ENCODE results near the gene SUPT6H. TPM values are rescaled to one million over a fixed set of nuclear protein-coding genes. Genes with fewer than 3 reads are reported as not detected.

Gene SUPT6H
- total RNA-seq, 1 experiment from 2014 or later: 61.3 TPM

- TF ChIP-seq GTF2I (CRISPR knock-in tag; conservative IDR thresholded peaks at IDR 0.05) (no peak), OVOL2 (CRISPR knock-in tag; IDR thresholded peaks at IDR 0.05; ENCODE audit: borderline replicate concordance) (no peak; the same call in 1 of the 2 replicates), MXD4 (CRISPR knock-in tag; IDR thresholded peaks at IDR 0.05; ENCODE audit: borderline replicate concordance) (no peak), AFF4 (CRISPR knock-in tag; IDR thresholded peaks at IDR 0.05; ENCODE audit: borderline replicate concordance) (peak; percentile 75), EMX1 (CRISPR knock-in tag; IDR thresholded peaks at IDR 0.05) (peak; percentile 23; the same call in 1 of the 2 replicates), RORB (CRISPR knock-in tag; IDR thresholded peaks at IDR 0.05) (no peak), ZNF232 (CRISPR knock-in tag; IDR thresholded peaks at IDR 0.05) (peak; percentile 72), ZNF671 (CRISPR knock-in tag; IDR thresholded peaks at IDR 0.05) (peak; percentile 94), SMAD3 (CRISPR knock-in tag; IDR thresholded peaks at IDR 0.05; ENCODE audit: borderline replicate concordance) (peak; percentile 79; the same call in 1 of the 2 replicates), FOXK1 (CRISPR knock-in tag; IDR thresholded peaks at IDR 0.05) (peak; percentile 74), TEAD1 (CRISPR knock-in tag; IDR thresholded peaks at IDR 0.05) (peak; percentile 62), NFYB (CRISPR knock-in tag; conservative IDR thresholded peaks at IDR 0.05; ENCODE audit: low read depth) (no peak; the same call in 1 of the 2 replicates), SMAD4 (CRISPR knock-in tag; IDR thresholded peaks at IDR 0.05) (peak; percentile 25; the same call in 1 of the 2 replicates), RELA (CRISPR knock-in tag; IDR thresholded peaks at IDR 0.05; ENCODE audit: borderline replicate concordance) (0 out of 2 replicates have a peak, but pooled peaks have one; percentile 65), PRRX2 (CRISPR knock-in tag; IDR thresholded peaks at IDR 0.05) (peak; percentile 94), USF2 (CRISPR knock-in tag; IDR thresholded peaks at IDR 0.05) (no peak; the same call in 1 of the 2 replicates), ZNF423 (CRISPR knock-in tag; IDR thresholded peaks at IDR 0.05) (no peak), ZMAT4 (CRISPR knock-in tag; IDR thresholded peaks at IDR 0.05) (peak; percentile 48; the same call in 1 of the 2 replicates), CREM (CRISPR knock-in tag; IDR thresholded peaks at IDR 0.05) (0 out of 2 replicates have a peak, but pooled peaks have one; percentile 53)
- TF ChIP-seq, protein P1, sequence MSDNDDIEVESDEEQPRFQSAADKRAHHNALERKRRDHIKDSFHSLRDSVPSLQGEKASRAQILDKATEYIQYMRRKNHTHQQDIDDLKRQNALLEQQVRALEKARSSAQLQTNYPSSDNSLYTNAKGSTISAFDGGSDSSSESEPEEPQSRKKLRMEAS (CRISPR knock-in tag; IDR thresholded peaks at IDR 0.05): peak; percentile 94
- TF ChIP-seq, protein P2, sequence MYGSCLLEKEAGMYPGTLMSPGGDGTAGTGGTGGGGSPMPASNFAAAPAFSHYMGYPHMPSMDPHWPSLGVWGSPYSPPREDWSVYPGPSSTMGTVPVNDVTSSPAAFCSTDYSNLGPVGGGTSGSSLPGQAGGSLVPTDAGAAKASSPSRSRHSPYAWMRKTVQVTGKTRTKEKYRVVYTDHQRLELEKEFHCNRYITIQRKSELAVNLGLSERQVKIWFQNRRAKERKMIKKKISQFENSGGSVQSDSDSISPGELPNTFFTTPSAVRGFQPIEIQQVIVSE (CRISPR knock-in tag; IDR thresholded peaks at IDR 0.05; ENCODE audit: borderline replicate concordance): no peak
- TF ChIP-seq, protein P3, sequence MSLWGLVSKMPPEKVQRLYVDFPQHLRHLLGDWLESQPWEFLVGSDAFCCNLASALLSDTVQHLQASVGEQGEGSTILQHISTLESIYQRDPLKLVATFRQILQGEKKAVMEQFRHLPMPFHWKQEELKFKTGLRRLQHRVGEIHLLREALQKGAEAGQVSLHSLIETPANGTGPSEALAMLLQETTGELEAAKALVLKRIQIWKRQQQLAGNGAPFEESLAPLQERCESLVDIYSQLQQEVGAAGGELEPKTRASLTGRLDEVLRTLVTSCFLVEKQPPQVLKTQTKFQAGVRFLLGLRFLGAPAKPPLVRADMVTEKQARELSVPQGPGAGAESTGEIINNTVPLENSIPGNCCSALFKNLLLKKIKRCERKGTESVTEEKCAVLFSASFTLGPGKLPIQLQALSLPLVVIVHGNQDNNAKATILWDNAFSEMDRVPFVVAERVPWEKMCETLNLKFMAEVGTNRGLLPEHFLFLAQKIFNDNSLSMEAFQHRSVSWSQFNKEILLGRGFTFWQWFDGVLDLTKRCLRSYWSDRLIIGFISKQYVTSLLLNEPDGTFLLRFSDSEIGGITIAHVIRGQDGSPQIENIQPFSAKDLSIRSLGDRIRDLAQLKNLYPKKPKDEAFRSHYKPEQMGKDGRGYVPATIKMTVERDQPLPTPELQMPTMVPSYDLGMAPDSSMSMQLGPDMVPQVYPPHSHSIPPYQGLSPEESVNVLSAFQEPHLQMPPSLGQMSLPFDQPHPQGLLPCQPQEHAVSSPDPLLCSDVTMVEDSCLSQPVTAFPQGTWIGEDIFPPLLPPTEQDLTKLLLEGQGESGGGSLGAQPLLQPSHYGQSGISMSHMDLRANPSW (CRISPR knock-in tag; conservative IDR thresholded peaks at IDR 0.05; ENCODE audit: low read depth): no peak
- TF ChIP-seq, protein P4, sequence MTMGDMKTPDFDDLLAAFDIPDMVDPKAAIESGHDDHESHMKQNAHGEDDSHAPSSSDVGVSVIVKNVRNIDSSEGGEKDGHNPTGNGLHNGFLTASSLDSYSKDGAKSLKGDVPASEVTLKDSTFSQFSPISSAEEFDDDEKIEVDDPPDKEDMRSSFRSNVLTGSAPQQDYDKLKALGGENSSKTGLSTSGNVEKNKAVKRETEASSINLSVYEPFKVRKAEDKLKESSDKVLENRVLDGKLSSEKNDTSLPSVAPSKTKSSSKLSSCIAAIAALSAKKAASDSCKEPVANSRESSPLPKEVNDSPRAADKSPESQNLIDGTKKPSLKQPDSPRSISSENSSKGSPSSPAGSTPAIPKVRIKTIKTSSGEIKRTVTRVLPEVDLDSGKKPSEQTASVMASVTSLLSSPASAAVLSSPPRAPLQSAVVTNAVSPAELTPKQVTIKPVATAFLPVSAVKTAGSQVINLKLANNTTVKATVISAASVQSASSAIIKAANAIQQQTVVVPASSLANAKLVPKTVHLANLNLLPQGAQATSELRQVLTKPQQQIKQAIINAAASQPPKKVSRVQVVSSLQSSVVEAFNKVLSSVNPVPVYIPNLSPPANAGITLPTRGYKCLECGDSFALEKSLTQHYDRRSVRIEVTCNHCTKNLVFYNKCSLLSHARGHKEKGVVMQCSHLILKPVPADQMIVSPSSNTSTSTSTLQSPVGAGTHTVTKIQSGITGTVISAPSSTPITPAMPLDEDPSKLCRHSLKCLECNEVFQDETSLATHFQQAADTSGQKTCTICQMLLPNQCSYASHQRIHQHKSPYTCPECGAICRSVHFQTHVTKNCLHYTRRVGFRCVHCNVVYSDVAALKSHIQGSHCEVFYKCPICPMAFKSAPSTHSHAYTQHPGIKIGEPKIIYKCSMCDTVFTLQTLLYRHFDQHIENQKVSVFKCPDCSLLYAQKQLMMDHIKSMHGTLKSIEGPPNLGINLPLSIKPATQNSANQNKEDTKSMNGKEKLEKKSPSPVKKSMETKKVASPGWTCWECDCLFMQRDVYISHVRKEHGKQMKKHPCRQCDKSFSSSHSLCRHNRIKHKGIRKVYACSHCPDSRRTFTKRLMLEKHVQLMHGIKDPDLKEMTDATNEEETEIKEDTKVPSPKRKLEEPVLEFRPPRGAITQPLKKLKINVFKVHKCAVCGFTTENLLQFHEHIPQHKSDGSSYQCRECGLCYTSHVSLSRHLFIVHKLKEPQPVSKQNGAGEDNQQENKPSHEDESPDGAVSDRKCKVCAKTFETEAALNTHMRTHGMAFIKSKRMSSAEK (CRISPR knock-in tag; IDR thresholded peaks at IDR 0.05; ENCODE audit: borderline replicate concordance): peak; percentile 40; the same call in 1 of the 2 replicates
Observed at GRCh38 chr17:28725660-28726225, 63.7 kb downstream of the SUPT6H start (continued).
